HuH-7 (cell line): ENCODE measurements around the gene LIN28B.

Experiments
- DNase-seq: peaks from one replicate; pipeline ENCODE4 v3.0.0; 2011; ENCODE audit warnings: low spot score

Gene LIN28B

GRCh38 chr6:105111871-105112270 is 155.0 kb downstream of the LIN28B start:
- no peak for DNase-seq

DNA sequence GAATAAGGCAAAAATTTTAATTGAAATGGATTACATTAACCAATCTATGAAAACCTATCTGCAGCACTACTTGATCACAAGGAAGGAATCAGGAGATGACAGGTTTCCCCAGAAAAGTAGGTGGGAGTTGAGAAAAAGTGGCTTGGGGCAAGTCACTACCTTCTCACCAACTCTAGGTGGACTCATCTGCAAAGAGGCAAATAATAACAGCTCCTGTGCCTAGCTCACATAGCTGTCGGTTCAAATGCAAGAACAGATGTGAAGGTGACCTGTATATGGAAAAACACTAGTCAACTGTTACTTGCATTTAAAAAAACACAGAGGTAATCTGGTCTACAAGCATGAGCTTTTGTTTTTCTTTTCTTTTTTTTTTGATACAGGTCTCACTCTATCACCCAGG is 155.7 kb downstream of the LIN28B start:
- DNase-seq, result peak; percentile 11

- no peak for DNase-seq
Measured at GRCh38 chr6:105113422-105113821, 156.5 kb downstream of the LIN28B start.

DNA sequence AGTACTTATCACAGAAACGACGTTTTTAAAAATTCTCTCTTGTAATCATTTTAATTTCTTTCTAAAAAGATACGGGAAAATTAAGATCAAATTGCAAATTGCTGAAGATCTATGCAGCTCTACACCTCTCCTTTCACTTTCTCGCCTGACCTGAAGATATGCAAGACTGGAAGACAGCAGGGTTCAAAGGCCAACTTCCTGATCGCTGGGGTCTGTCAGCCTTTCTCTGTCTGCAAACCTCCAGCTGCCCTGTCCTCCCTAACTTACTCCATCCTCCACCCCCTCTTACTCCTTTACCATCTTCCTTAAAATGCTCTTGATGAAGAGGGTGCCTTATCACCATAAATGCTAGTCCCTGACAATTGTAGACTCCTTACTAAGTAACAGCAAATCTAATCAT is 159.2 kb downstream of the LIN28B start:
- DNase-seq, result no peak

DNA sequence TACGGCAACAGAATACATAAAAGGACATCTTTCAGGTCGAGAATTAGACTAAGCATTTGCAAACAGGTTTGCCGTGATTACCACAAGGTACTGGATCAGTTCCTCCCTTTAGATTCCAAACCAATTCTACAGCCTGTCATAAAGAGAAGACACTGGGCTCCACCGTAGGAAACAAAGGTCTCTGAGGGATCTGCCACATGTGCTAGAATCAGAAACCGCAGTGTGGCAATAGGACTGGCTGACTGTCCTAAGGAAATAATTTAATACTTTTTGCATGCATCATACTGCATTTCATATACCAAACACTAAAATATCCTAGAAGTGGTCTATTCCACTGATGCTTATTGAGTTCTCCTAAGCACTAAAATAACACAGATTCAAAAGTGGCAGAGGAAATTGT is 163.7 kb downstream of the LIN28B start:
- DNase-seq, result no peak

- no peak for DNase-seq
Measured at GRCh38 chr6:105121981-105122380, 165.1 kb downstream of the LIN28B start.

GRCh38 chr6:105122717-105123116 is 165.8 kb downstream of the LIN28B start:
- DNase-seq, result no peak
